H1 (cell line): ENCODE data around the gene ROS1. TPM values are rescaled to one million over a fixed set of nuclear protein-coding genes. Genes with fewer than 3 reads are reported as not detected.

ENCODE experiments used
- CTCF ChIA-PET: fragments of 300-600 bp; sonication (Branson Sonifier 250); formaldehyde crosslinking; loops from one replicate; lab custom pipeline; 2021; ENCODE audit not compliant: partially characterized antibody; lab: Charles Lee
- POLR2A ChIA-PET: fragments of 300-600 bp; sonication (Branson Sonifier 250); formaldehyde crosslinking; loops from one replicate; lab custom pipeline; 2021; ENCODE audit warnings: inconsistent platforms; ENCODE audit not compliant: partially characterized antibody; lab: Charles Lee
- DNase-seq, 2 experiments: peaks; one replicate each; pipeline versions ENCODE4 v3.0.0 to v3.0.0-alpha.2; 2010 to 2022; ENCODE audit warnings: low spot score in 2 of 2, low read depth in 1 of 2, mixed read lengths in 1 of 2
- FAIRE-seq: peaks from 2 replicates; lab custom pipeline; 2011; peaks lifted over from hg19 to GRCh38; lab: Jason Lieb, UNC
- H2AFZ ChIP-seq: 2 replicates; pipeline ENCODE4 v1.8.1; 2012; ENCODE audit warnings: low read length, inconsistent platforms
- H2AK5ac ChIP-seq: 2 replicates; pipeline ENCODE4 v1.6.1; 2013; ENCODE audit warnings: low read depth, low read length
- H2BK120ac ChIP-seq: replicated peaks from 2 replicates; pipeline ENCODE3; 2013; ENCODE audit warnings: low read depth, low read length, inconsistent platforms
- H2BK12ac ChIP-seq: 2 replicates; pipeline ENCODE4 v1.6.1; 2013; ENCODE audit warnings: low read depth, low read length
- H2BK15ac ChIP-seq: 2 replicates; pipeline ENCODE4 v1.6.1; 2013; ENCODE audit warnings: low read length
- H2BK20ac ChIP-seq: 2 replicates; pipeline ENCODE4 v1.6.1; 2013; ENCODE audit warnings: low read length
- H2BK5ac ChIP-seq: 2 replicates; pipeline ENCODE4 v1.6.1; 2013; ENCODE audit warnings: low read depth, low read length
- H3K14ac ChIP-seq: 2 replicates; pipeline ENCODE4 v1.6.1; 2013; ENCODE audit warnings: inconsistent platforms; ENCODE audit not compliant: insufficient read length
- H3K18ac ChIP-seq: 2 replicates; pipeline ENCODE4 v1.6.1; 2013; ENCODE audit warnings: low read length; ENCODE audit errors: extremely low read depth
- H3K23ac ChIP-seq: 2 replicates; pipeline ENCODE4 v1.6.1; 2013; ENCODE audit warnings: inconsistent platforms; ENCODE audit not compliant: insufficient read length
- H3K23me2 ChIP-seq: 2 replicates; pipeline ENCODE4 v1.6.1; 2013; ENCODE audit warnings: low read depth, low read length
- H3K27ac ChIP-seq: 2 replicates; pipeline ENCODE4 v1.6.1; 2011; ENCODE audit warnings: low read depth, low read length, inconsistent platforms
- H3K27me3 ChIP-seq, 4 experiments: replicated peaks in 1 of 4; 1 replicate in 1 of 4; 2 replicates in 3 of 4; pipeline versions ENCODE4 v1.6.1 to v1.8.1; 2011 to 2013; ENCODE audit warnings: low read length in 3 of 4, mild to moderate bottlenecking in 3 of 4, inconsistent platforms in 2 of 4, mixed read lengths in 2 of 4, moderate library complexity in 1 of 4; ENCODE audit not compliant: control insufficient read depth in 3 of 4, insufficient read depth in 3 of 4; ENCODE audit errors: extremely low read depth in 1 of 4
- H3K36me3 ChIP-seq, 4 experiments: 2 replicates each; pipeline versions ENCODE4 v1.6.1 to v1.8.1; 2011 to 2013; ENCODE audit warnings: mild to moderate bottlenecking in 4 of 4, low read length in 3 of 4, moderate library complexity in 2 of 4, control low read depth in 1 of 4, inconsistent platforms in 1 of 4; ENCODE audit not compliant: insufficient read depth in 4 of 4, control insufficient read depth in 2 of 4
- H3K4ac ChIP-seq: replicated peaks from 2 replicates; pipeline ENCODE3; 2013; ENCODE audit warnings: low read length, low read depth, mixed read lengths, inconsistent platforms; ENCODE audit not compliant: insufficient read length
- H3K4me1 ChIP-seq, 4 experiments: replicated peaks in 1 of 4; 1 replicate in 1 of 4; 2 replicates in 3 of 4; pipeline versions ENCODE4 v1.6.1 to v1.8.1; 2011 to 2013; ENCODE audit warnings: low read length in 3 of 4, inconsistent platforms in 2 of 4, mixed read lengths in 1 of 4; ENCODE audit not compliant: insufficient read depth in 4 of 4, control insufficient read depth in 3 of 4
- H3K4me2 ChIP-seq, 2 experiments: 2 replicates each; pipeline versions ENCODE4 v1.6.1 to v1.8.1; 2011 to 2013; ENCODE audit warnings: low read depth in 2 of 2, low read length in 2 of 2, control low read depth in 1 of 2, inconsistent platforms in 1 of 2, mild to moderate bottlenecking in 1 of 2; ENCODE audit not compliant: insufficient read depth in 1 of 2
- H3K4me3 ChIP-seq, 4 experiments: fragments of 200-600, 300-600 bp in 1 of 4; sonication (generic), shearing (Covaris generic), sonication (Bioruptor Twin) in 1 of 4; 2 replicates each; pipeline versions ENCODE4 v1.5.1 to v1.8.1; 2011 to 2016; ENCODE audit warnings: low read length in 4 of 4, low read depth in 3 of 4, control low read depth in 2 of 4, inconsistent platforms in 2 of 4, mild to moderate bottlenecking in 2 of 4, mixed read lengths in 1 of 4, moderate library complexity in 1 of 4; ENCODE audit not compliant: insufficient read depth in 2 of 4; ENCODE audit errors: extremely low read depth in 1 of 4
- H3K56ac ChIP-seq: replicated peaks from 2 replicates; pipeline ENCODE3; 2013; ENCODE audit warnings: low read depth, mild to moderate bottlenecking, mixed read lengths, low read length, inconsistent platforms; ENCODE audit not compliant: insufficient read length
- H3K79me1 ChIP-seq: 2 replicates; pipeline ENCODE4 v1.6.1; 2013; ENCODE audit warnings: low read depth, low read length, control low read depth
- H3K79me2 ChIP-seq, 2 experiments: 2 replicates each; pipeline versions ENCODE4 v1.6.1 to v1.8.1; 2012 to 2013; ENCODE audit warnings: low read length in 2 of 2, mild to moderate bottlenecking in 2 of 2, inconsistent platforms in 1 of 2; ENCODE audit not compliant: insufficient read depth in 2 of 2, control insufficient read depth in 1 of 2
- H3K9ac ChIP-seq, 4 experiments: replicated peaks in 1 of 4; 1 replicate in 1 of 4; 2 replicates in 3 of 4; pipeline versions ENCODE4 v1.6.1 to v1.8.1; 2011 to 2013; ENCODE audit warnings: low read depth in 3 of 4, low read length in 3 of 4, control low read depth in 2 of 4, mild to moderate bottlenecking in 2 of 4, moderate library complexity in 2 of 4, inconsistent platforms in 1 of 4; ENCODE audit errors: extremely low read depth in 1 of 4
- H3K9me3 ChIP-seq, 2 experiments: 2 replicates each; pipeline versions ENCODE4 v1.6.1 to v1.8.1; 2012 to 2013; ENCODE audit warnings: mild to moderate bottlenecking in 2 of 2, moderate library complexity in 2 of 2, control low read depth in 1 of 2, inconsistent platforms in 1 of 2, low read depth in 1 of 2, low read length in 1 of 2, mixed read lengths in 1 of 2; ENCODE audit not compliant: insufficient read depth in 2 of 2
- H4K20me1 ChIP-seq, 2 experiments: replicated peaks in 1 of 2; 2 replicates each; pipeline versions ENCODE3 to v1.8.1; 2011 to 2013; ENCODE audit warnings: inconsistent platforms in 2 of 2, low read length in 2 of 2, mild to moderate bottlenecking in 1 of 2; ENCODE audit not compliant: insufficient read depth in 2 of 2, control insufficient read depth in 1 of 2
- H4K5ac ChIP-seq: 2 replicates; pipeline ENCODE4 v1.6.1; 2013; ENCODE audit warnings: low read length, low read depth, mixed read lengths, inconsistent platforms; ENCODE audit not compliant: insufficient read length
- H4K8ac ChIP-seq: 2 replicates; pipeline ENCODE4 v1.8.0; 2013; ENCODE audit warnings: mild to moderate bottlenecking, moderate library complexity, low read length, inconsistent platforms; ENCODE audit not compliant: insufficient read depth; ENCODE audit errors: extremely low read depth
- H4K91ac ChIP-seq: replicated peaks from 2 replicates; pipeline ENCODE3; 2013; ENCODE audit warnings: low read length, mixed read lengths, inconsistent platforms; ENCODE audit not compliant: insufficient read length
- GTF2F1 ChIP-seq: IDR thresholded peaks from 2 replicates; pipeline ENCODE4 v1.6.1; 2012; ENCODE audit warnings: low read depth, low read length, improper control_type of control experiment, borderline replicate concordance
- JUN ChIP-seq: IDR thresholded peaks from 2 replicates; pipeline ENCODE4 v1.6.1; 2011; ENCODE audit warnings: low read depth, mild to moderate bottlenecking, improper control_type of control experiment, low read length
- WGBS, 2 experiments: shearing (Covaris generic) in 1 of 2; methylation state at CpG; one replicate each; pipeline versions ENCODE4 v1.1.6 to v1.1.7; 2013 to 2015; ENCODE audit warnings: low lambda C conversion rate in 2 of 2, mixed read lengths in 2 of 2, inconsistent platforms in 1 of 2, low coverage in 1 of 2, missing lambda C conversion rate in 1 of 2; ENCODE audit not compliant: insufficient replicate concordance in 2 of 2, insufficient coverage in 1 of 2, insufficient read length in 1 of 2; ENCODE audit errors: extremely low coverage in 1 of 2, missing lambda C conversion rate in 1 of 2; 5-methylcytosine and 5-hydroxymethylcytosine counted together
- polyA plus RNA-seq, 7 experiments: library from polyadenylated mRNA; depleted of rRNA in 3 of 7; stranded (reverse) in 5 of 7; unstranded in 2 of 7; fragments of >200 nt in 5 of 7; fragments of 200-250 nt in 2 of 7; gene quantifications; 1 replicate in 5 of 7; 2 replicates in 1 of 7; 4 replicates in 1 of 7; pipeline versions ENCODE4 v1.2.1 to v1.2.3, GENCODE V29; 2011 to 2013; ENCODE audit warnings: missing spikeins in 2 of 7, mixed read lengths in 2 of 7
- total RNA-seq: library from RNA; stranded (reverse); fragmentation: NEBNext Ultra II Directional; extraction: Animal tissue kit (Norgen Biotek cat#: 25700); gene quantifications from 2 replicates; pipeline ENCODE4 v1.2.1, GENCODE V29; 2021

ROS1 gene
- total and polyA plus RNA-seq, 2 of the 8 experiments (the other 6 are each of a cell fraction or from before 2014, with no cell fraction given) = not detected

DNA sequence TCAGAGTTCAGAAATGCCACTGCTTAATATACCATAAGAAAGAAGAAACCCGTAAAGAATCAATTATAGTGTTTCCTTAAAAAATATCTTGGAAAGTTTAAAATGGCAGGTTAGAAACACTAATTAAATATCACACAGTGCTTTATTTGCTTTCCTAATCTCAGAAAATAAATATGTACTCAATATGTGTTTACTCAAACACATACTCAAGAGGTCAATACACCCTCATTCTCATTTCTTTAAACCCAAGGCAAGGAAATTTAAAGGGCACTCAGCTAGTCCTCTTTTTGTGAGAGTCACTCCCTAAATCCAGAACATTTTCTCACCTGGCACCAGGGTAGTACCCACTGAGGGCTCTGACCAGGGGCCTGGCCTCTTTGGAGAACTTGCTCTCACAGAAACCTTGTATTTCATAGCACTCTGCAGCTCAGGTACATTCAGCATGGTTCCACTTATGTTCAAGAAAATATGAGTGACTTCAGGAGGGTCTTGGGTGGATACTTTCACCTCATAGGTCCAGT, 38.2 kb downstream of the ROS1 start:
- no peak overlapping the region for H3K18ac ChIP-seq
- no peak for TF ChIP-seq GTF2F1
- TF ChIP-seq JUN = no peak

More for the DNA sequence above, 38.2 kb downstream of the ROS1 start:
- Histone ChIP-seq H3K9ac (no peak overlapping the region), H2AFZ (no peak overlapping the region), H3K56ac (no peak overlapping the region), H3K79me1 (no peaks in the 10 kb centered on the region), H2BK120ac (no peak overlapping the region), H3K36me3 (no peaks in the 10 kb centered on the region), H4K91ac (no peak overlapping the region), H4K20me1 (no peaks in the 10 kb centered on the region), H2BK20ac (no peak overlapping the region), H3K23me2 (no peaks in the 10 kb centered on the region), H3K27me3 (no peaks in the 10 kb centered on the region), H3K4ac (no peak overlapping the region), H3K4me2 (no peak overlapping the region), H3K23ac (no peak overlapping the region), H2BK12ac (no peak overlapping the region), H3K14ac (no peak overlapping the region), H4K5ac (no peak overlapping the region), H4K8ac (no peak overlapping the region), H3K9me3 (no peaks in the 10 kb centered on the region), H2BK5ac (no peak overlapping the region), H3K27ac (no peak overlapping the region), H3K4me1 (no peaks in the 10 kb centered on the region), H2BK15ac (no peak overlapping the region), H3K79me2 (no peaks in the 10 kb centered on the region), H3K4me3 (no peak overlapping the region), H2AK5ac (no peak overlapping the region)
- FAIRE-seq = no peak
- WGBS, 2 experiments = 95% methylated on average over 1 of the region's 1 CpG; no CpG with 5 or more reads in 1 of the 2 experiments
- POLR2A ChIA-PET = no interaction called here
- DNase-seq = no peak
- CTCF ChIA-PET = interaction anchor here (2.2 kb wide), 1 partner anchor 12 kb away, joined by 8 read pairs; no protein-coding TSS in a partner anchor
